Dermis blood vessel endothelial cell (primary cell): ENCODE data around the gene COL9A3. TPM values are rescaled to one million over a fixed set of nuclear protein-coding genes. Genes with fewer than 3 reads are reported as not detected.

Source experiments
- DNase-seq: peaks from one replicate; pipeline ENCODE4 v3.0.0; 2010
- total RNA-seq: library from RNA; depleted of rRNA; stranded (reverse); fragments of >200 nt; gene quantifications from 2 replicates; pipeline ENCODE4 v1.2.3, GENCODE V29; 2014

The COL9A3 gene
- total RNA-seq, 1 donor from 2014 or later, result 1.9 TPM

DNA sequence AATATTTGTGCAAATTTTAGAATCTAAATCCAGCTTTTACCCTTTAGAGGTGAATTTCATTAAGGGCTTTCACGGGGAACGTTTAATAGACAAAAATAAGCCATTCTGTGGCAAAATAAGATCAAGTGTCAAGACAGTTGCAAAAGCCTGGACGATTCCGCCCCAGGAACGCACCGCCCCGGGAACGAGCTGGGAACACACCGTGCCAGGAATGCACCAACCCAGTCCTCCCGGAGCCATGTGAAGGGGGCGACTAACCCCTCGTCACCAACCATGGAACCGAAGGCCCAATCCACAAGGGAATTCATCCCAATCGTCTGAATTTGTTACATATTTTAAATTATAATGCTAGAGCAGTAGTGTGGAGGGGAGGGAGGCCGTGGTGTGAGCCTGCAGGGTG lies 65.6 kb downstream of the COL9A3 start:
- DNase-seq, result no peak

DNA sequence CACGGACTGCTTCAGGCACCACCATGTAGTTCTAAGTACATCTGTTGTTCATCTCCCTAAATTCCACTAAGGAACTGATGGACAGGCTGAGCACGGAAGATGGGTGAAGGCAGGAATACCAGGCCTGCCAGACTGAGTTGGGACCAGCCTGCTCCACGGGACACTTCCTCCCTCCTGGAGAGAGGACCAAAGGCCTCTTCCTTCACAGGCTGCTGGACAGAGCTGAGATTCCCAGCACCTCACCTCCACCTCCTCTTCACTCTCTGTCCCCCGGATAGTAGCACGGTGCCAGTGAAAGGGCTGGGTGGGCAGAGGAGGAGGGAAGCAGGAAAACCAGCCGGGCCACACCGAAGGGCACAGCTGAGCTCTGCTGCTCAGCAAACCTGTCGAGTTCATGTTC lies 67.7 kb downstream of the COL9A3 start:
- DNase-seq, result no peak

- no peak for DNase-seq
Observed at GRCh38 chr20:62885046-62885895, 68.4 kb downstream of the COL9A3 start.

DNA sequence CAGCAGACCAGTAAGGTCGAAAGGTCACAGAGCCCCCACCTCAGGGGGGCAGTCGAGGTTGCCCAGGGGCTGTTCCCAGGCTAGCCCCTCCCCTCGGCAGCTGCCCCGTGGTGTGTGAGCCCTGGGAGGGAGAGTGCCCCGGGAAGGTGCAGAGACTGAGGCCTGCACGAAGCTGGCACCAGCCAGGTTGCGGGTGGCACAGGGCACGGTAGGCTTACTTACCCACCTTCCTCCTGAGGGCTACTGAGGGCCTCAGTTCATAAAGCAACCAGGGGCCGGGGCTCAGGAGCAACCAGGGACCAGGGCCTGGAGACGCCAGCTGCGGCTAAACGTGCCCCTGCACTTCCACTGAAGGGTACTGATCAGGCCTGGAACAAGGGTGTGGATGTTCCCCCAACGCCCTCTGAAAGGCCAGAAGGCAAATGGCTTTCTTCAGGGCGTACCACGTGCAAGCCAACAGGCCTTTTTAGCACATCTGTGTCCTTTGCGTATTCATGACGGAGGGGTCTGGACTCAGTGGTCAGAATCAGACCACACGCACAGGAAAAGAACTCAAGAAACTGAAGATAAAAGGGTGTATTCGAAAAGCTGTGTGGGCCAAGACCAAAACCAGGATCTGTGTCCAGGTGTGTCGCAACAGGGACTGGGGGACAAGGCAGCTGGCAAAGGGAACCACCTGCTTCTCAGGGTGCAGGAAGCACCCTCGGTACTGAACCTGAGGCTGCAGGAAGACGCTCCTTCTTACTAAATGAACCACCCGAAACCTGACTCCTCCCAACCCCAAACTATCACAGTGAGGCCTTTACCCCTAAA lies 69.3 kb downstream of the COL9A3 start:
- no peak for DNase-seq

DNA sequence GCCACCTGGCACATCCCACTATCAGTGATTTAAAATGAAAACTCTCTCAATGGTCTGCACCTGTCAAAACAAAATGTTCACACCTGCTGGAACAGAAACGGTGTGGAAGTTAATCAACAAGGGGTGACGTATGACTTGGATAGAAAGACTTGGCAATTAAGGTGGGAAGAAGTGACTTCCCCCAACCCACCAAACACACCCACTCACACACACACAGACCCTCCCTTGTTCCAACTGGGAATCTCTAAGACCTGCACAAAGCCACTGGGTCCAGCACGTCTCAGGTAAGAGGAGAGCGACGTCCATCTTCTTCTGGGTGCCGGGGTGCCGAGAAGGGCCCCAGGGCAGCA lies 69.8 kb downstream of the COL9A3 start:
- DNase-seq, result no peak

DNA sequence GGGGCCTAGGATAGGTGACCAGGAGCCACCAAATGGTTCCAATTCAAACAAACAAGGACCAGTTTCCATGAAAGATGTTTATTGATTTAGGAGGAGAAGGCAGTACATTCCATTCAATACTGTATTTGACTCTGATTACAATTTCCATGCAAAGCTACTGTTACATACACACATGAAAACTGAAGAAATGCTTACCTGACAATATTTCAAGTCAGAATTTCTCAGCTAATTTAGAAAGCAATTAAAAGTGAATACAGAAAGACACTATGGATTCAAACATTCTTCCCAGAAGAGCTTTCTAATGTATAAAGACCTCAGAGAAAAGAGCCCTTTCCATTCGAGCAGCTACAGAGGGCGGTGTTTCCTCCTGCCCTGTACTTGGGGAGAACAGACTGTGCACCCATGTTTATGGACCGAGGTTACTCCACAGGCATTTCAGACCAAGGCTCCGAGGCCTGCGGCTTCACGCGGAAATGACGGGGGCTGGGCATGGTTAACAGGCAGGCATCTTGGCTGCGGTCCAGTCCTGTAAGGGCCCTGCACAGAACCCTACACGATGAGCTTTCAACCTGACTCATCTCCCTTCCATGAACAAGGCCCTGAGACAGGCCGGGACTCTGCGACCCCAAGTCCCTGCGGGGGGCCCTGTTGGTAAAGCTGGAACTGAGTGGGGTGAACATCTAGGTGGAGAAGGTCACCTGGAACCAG lies 70.5 kb downstream of the COL9A3 start:
- peak; percentile 93 for DNase-seq

DNA sequence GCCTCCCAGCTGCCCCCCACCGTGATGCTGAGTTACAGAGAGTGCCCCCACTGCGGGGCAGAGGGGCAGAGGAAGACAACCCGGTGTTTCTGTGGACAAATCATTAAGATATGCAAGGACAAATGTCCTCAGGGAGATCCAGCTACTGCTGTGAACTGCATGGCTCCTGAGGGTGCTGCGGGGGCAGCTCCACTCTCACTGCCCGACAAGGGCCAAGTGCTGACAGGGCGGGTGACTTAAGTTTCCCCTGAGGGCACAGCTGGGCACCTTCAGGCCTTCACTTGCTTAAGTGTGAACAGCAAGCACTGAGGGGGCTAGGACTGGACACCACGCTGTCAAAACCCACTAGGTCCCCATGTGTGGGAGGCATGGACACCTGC lies 71.0 kb downstream of the COL9A3 start:
- DNase-seq, result no peak

- DNase-seq, result no peak
Observed at GRCh38 chr20:62888406-62888805, 71.6 kb downstream of the COL9A3 start.

GRCh38 chr20:62888910-62889309 lies 72.1 kb downstream of the COL9A3 start:
- DNase-seq, result no peak

- no peak for DNase-seq
Observed at GRCh38 chr20:62889411-62889810, 72.6 kb downstream of the COL9A3 start.

DNA sequence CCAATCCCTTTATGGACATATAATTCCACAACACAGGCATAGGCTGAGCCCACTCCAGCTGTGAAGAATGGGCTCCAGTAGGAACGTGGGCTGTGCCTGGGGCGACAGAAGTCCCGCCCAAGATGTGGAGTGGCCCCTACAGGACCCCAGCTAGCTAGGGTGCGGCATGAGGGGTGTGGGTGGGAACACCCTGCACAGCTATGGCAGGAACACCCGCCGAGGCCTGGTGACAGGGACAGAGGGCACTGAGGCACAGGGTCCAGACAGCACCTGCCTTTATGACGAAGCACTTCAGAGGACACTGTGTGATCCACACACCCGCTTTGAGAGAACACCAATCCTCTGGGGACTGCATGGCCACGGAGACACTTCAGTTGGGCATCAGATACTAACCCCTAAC lies 73.0 kb downstream of the COL9A3 start:
- no peak for DNase-seq

GRCh38 chr20:62890444-62890843 lies 73.6 kb downstream of the COL9A3 start:
- DNase-seq, result no peak

Other genes with a start within 250 kb of the COL9A3 start
- gene SLCO4A1, start 174.5 kb upstream of the COL9A3 start, total RNA-seq, result 3.7 and 4.8 TPM in 2 replicates
- gene NTSR1, start 108.2 kb upstream of the COL9A3 start, total RNA-seq, result 0.05 TPM in 1 of 2 replicates, not detected in the other
- 18.5 and 19.5 TPM in 2 replicates for gene MRGBP, start 20.6 kb upstream of the COL9A3 start, total RNA-seq
- gene OGFR, start 12.2 kb upstream of the COL9A3 start, total RNA-seq, result 48.8 and 58.4 TPM in 2 replicates
- 14.1 and 14.8 TPM in 2 replicates for gene TCFL5, start 44.8 kb downstream of the COL9A3 start, total RNA-seq
- 47.5 and 56.2 TPM in 2 replicates for gene DIDO1, start 109.5 kb downstream of the COL9A3 start, total RNA-seq
- 43.4 and 43.7 TPM in 2 replicates for gene GID8, start 121.1 kb downstream of the COL9A3 start, total RNA-seq
- gene SLC17A9, start 135.7 kb downstream of the COL9A3 start, total RNA-seq, result 9.0 and 11.8 TPM in 2 replicates
- gene BHLHE23, start 189.9 kb downstream of the COL9A3 start, total RNA-seq, result not detected in 2 replicates